Endothelial cell of umbilical vein (primary cell): ENCODE data around the gene TMEM204. TPM values are rescaled to one million over a fixed set of nuclear protein-coding genes. Genes with fewer than 3 reads are reported as not detected.

Experiments used
- BruUV-seq: library from RNA; stranded (reverse); fragments of 400-500 nt; replicated peaks from 2 replicates; lab custom pipeline; 2021; lab: Mats Ljungman, UMichigan
- CTCF ChIA-PET: fragments of 300-600, 350-600 bp; sonication (Branson Sonifier 250); formaldehyde crosslinking; loops from one replicate; lab custom pipeline; 2021; ENCODE audit warnings: antibody characterized with exemption, inconsistent platforms; lab: Charles Lee
- POLR2A ChIA-PET: fragments of 300-600, 350-600 bp; sonication (Branson Sonifier 250); formaldehyde crosslinking; loops from one replicate; lab custom pipeline; 2021; ENCODE audit warnings: antibody characterized with exemption, inconsistent platforms; lab: Charles Lee
- DNase-seq: peaks from one replicate; pipeline ENCODE4 v3.0.0-alpha.2; 2011; ENCODE audit warnings: low read depth, low spot score
- FAIRE-seq: peaks from 2 replicates; lab custom pipeline; 2011; peaks lifted over from hg19 to GRCh38; lab: Jason Lieb, UNC
- H2AFZ ChIP-seq: 2 replicates; pipeline ENCODE4 v1.6.0; 2012; ENCODE audit warnings: low read depth, low read length, control low read depth, inconsistent platforms
- H3K27ac ChIP-seq: 2 replicates; pipeline ENCODE4 v1.5.1; 2011; ENCODE audit warnings: low read depth, mild to moderate bottlenecking, control low read depth, low read length, moderate library complexity; ENCODE audit not compliant: insufficient read depth
- H3K27me3 ChIP-seq, 2 experiments: 2 replicates each; pipeline versions ENCODE4 v1.6.0 to v1.6.1; 2011; ENCODE audit warnings: low read length in 2 of 2, mixed read lengths in 1 of 2; ENCODE audit not compliant: control insufficient read depth in 2 of 2, insufficient read depth in 2 of 2
- H3K36me3 ChIP-seq, 2 experiments: 2 replicates in 1 of 2; 3 replicates in 1 of 2; pipeline ENCODE4 v1.5.1; 2011; ENCODE audit warnings: low read length in 2 of 2, mild to moderate bottlenecking in 1 of 2, moderate library complexity in 1 of 2; ENCODE audit not compliant: control insufficient read depth in 2 of 2, insufficient read depth in 2 of 2; ENCODE audit errors: extremely low read depth in 1 of 2
- H3K4me1 ChIP-seq: 3 replicates; pipeline ENCODE4 v1.5.1; 2011; ENCODE audit warnings: mild to moderate bottlenecking, low read length; ENCODE audit not compliant: control insufficient read depth, insufficient read depth; ENCODE audit errors: extremely low read depth
- H3K4me2 ChIP-seq: 2 replicates; pipeline ENCODE4 v1.6.1; 2011; ENCODE audit warnings: low read length, control low read depth, mixed read lengths; ENCODE audit not compliant: insufficient read depth
- H3K4me3 ChIP-seq, 3 experiments: fragments of 200-600 bp in 1 of 3; sonication (generic), shearing (Covaris generic) in 1 of 3; replicated peaks in 1 of 3; 2 replicates each; pipeline ENCODE4 v1.5.1; 2011 to 2016; ENCODE audit warnings: control low read depth in 3 of 3, low read length in 3 of 3, mild to moderate bottlenecking in 2 of 3, inconsistent platforms in 1 of 3, low read depth in 1 of 3, moderate library complexity in 1 of 3; ENCODE audit not compliant: insufficient read depth in 1 of 3
- H3K79me2 ChIP-seq: 2 replicates; pipeline ENCODE4 v1.6.0; 2012; ENCODE audit warnings: low read length, inconsistent platforms; ENCODE audit not compliant: control insufficient read depth, insufficient read depth
- H3K9ac ChIP-seq: replicated peaks from 2 replicates; pipeline ENCODE3; 2011; ENCODE audit warnings: low read length, control low read depth; ENCODE audit not compliant: insufficient read depth; ENCODE audit errors: extremely low read depth
- H3K9me1 ChIP-seq: replicated peaks from 3 replicates; pipeline ENCODE4 v1.6.0; 2011; ENCODE audit warnings: mild to moderate bottlenecking, low read length; ENCODE audit not compliant: control insufficient read depth, insufficient read depth; ENCODE audit errors: extremely low read depth
- H3K9me3 ChIP-seq: replicated peaks from 2 replicates; pipeline ENCODE4 v1.5.1; 2012; ENCODE audit warnings: low read length, inconsistent platforms; ENCODE audit not compliant: control insufficient read depth, insufficient read depth
- H4K20me1 ChIP-seq: replicated peaks from 2 replicates; pipeline ENCODE3; 2011; ENCODE audit warnings: mild to moderate bottlenecking, low read length; ENCODE audit not compliant: control insufficient read depth, insufficient read depth; ENCODE audit errors: extremely low read depth
- CTCF ChIP-seq, 2 donors: IDR thresholded peaks; 1 replicate in 1 of 2; 2 replicates in 1 of 2; pipeline ENCODE4 v1.5.1; 2011; ENCODE audit warnings: low read length in 2 of 2, mild to moderate bottlenecking in 2 of 2, moderate library complexity in 2 of 2, control low read depth in 1 of 2, inconsistent platforms in 1 of 2, low read depth in 1 of 2; ENCODE audit not compliant: insufficient read depth in 1 of 2; ENCODE audit errors: extremely low read depth in 1 of 2
- EZH2 ChIP-seq: IDR thresholded peaks from 2 replicates; pipeline ENCODE4 v1.6.1; 2012; ENCODE audit warnings: borderline replicate concordance, low read depth, mild to moderate bottlenecking, moderate library complexity, low read length, inconsistent platforms; ENCODE audit not compliant: severe bottlenecking
- FOS ChIP-seq: IDR thresholded peaks from 2 replicates; pipeline ENCODE4 v1.6.1; 2011; ENCODE audit warnings: mild to moderate bottlenecking, low read length, moderate library complexity, borderline replicate concordance; ENCODE audit not compliant: insufficient read depth
- GATA2 ChIP-seq: IDR thresholded peaks from 2 replicates; pipeline ENCODE4 v1.7.0; 2011; ENCODE audit warnings: low read depth, mild to moderate bottlenecking, moderate library complexity, mixed read lengths, low read length; ENCODE audit not compliant: insufficient read length, insufficient read depth
- JUN ChIP-seq: IDR thresholded peaks from 2 replicates; pipeline ENCODE4 v1.6.1; 2011; ENCODE audit warnings: borderline replicate concordance, low read depth; ENCODE audit not compliant: insufficient read length, insufficient read depth
- MYC ChIP-seq: IDR thresholded peaks from one replicate; pipeline ENCODE4 v1.6.1; 2011; ENCODE audit warnings: mild to moderate bottlenecking, low read depth, low read length
- POLR2A ChIP-seq: IDR thresholded peaks from 2 replicates; pipeline ENCODE4 v1.6.1; 2012; ENCODE audit warnings: low read depth, mild to moderate bottlenecking, control low read depth, low read length
- POLR2AphosphoS5 ChIP-seq: IDR thresholded peaks from 2 replicates; pipeline ENCODE4 v1.6.1; 2012; ENCODE audit warnings: low read depth, mild to moderate bottlenecking, control low read depth, low read length, moderate library complexity; ENCODE audit not compliant: insufficient read depth
- dilution Hi-C: fragments of 300-500 bp; cut with MboI; formaldehyde crosslinking; loops from one replicate; pipeline ENCODE4 v1.15.0; 2019; ENCODE audit warnings: low sequenced_read_pairs; ENCODE audit not compliant: extremely low pct_ligation_motif_present
- intact Hi-C: fragments of 100-400 bp; cut with micrococcal nuclease; formaldehyde crosslinking; loops from one replicate; pipeline ENCODE4 v1.10.0; 2022
- polyA plus RNA-seq, 4 experiments: library from polyadenylated mRNA; depleted of rRNA in 3 of 4; stranded (reverse) in 3 of 4; unstranded in 1 of 4; fragments of >200 nt; gene quantifications; 2 replicates each; pipeline versions ENCODE4 v1.2.1 to v1.2.3, GENCODE V29; 2011 to 2012; ENCODE audit warnings: missing spikeins in 1 of 4
- total RNA-seq: library from RNA; stranded (reverse); gene quantifications from 2 replicates; pipeline ENCODE4 v1.2.3, GENCODE V29; 2021
- TF ChIP-seq, protein P1 (sequence below): IDR thresholded peaks from 2 replicates; pipeline ENCODE4 v1.6.1; 2011; ENCODE audit not compliant: insufficient read depth, insufficient read length

The TMEM204 gene
- total and polyA plus RNA-seq, 2 donors (not counting 3 experiments of a cell fraction or from before 2014, with no cell fraction given), result 32.5 to 50.7 TPM

DNA sequence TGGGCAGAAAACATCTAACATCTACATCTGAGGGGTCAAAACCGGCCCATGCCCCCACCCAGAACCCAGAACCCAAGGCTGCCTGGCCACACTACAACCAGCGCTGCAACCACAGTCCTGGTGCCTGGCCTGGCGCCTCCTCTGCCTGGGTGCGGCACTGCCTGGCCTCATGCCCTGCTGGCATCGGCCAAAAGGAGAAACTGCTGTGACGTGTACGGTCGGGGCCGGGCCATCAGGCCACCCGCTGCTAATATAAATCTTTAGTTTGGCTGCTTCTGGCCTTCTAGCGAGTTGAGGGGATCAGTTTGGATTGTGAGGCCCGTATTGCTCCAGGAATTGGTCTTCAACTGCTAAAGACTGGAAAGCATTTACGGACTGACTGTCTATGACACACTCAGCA lies 22.8 kb downstream of the TMEM204 start:
- no TSS peak for BruUV-seq
- no peak overlapping the region for H3K9ac ChIP-seq
- H3K27me3 ChIP-seq, result no peaks in the 10 kb centered on the region
- no peak overlapping the region for H3K27ac ChIP-seq
- dilution Hi-C loops (no loop called here), intact Hi-C loops (no loop called here)
- H3K4me1 ChIP-seq, result no peaks in the 10 kb centered on the region
- no peaks in the 10 kb centered on the region for H3K9me1 ChIP-seq
- CTCF ChIA-PET, result no interaction called here
- DNase-seq, result no peak
- H3K9me3 ChIP-seq, result no peaks in the 10 kb centered on the region
- H2AFZ ChIP-seq, result no peak overlapping the region
- no peaks in the 10 kb centered on the region for H3K79me2 ChIP-seq
- no peak for TF ChIP-seq EZH2
- no peak for TF ChIP-seq POLR2AphosphoS5
- no peak for TF ChIP-seq FOS
- no peak for TF ChIP-seq GATA2
- no peak for TF ChIP-seq POLR2A
- TF ChIP-seq, protein P1, sequence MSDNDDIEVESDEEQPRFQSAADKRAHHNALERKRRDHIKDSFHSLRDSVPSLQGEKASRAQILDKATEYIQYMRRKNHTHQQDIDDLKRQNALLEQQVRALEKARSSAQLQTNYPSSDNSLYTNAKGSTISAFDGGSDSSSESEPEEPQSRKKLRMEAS, result no peak
- TF ChIP-seq MYC, result no peak
- no peak for TF ChIP-seq CTCF (IDR thresholded peaks at IDR 0.05; ENCODE audit: extremely low read depth in 1 of 2, insufficient read depth in 1 of 2, low read depth in 1 of 2, low read length in 2 of 2)
- no peak for TF ChIP-seq JUN
- no peak overlapping the region for H3K4me2 ChIP-seq
- POLR2A ChIA-PET, result no interaction called here
- H3K4me3 ChIP-seq, result no peak overlapping the region
- no peaks in the 10 kb centered on the region for H4K20me1 ChIP-seq
- peaks cover 0 to 23% of the 10 kb centered on the region in 2 experiments for H3K36me3 ChIP-seq
- FAIRE-seq, result no peak
